Loucy (cell line): Measurements from ENCODE around the gene CLEC16A.

ENCODE experiments used
- H2AFZ ChIP-seq: fragments of 200-600 bp; sonication (generic); 2 replicates; pipeline ENCODE4 v1.6.0; 2016; ENCODE audit warnings: antibody characterized with exemption, mild to moderate bottlenecking, low read length, moderate library complexity
- H3F3A ChIP-seq: fragments of 200-600 bp; 2 replicates; pipeline ENCODE4 v1.6.0; 2016; ENCODE audit warnings: antibody characterized with exemption, low read depth, mild to moderate bottlenecking
- H3K27me3 ChIP-seq: fragments of 200-600 bp; sonication (generic); 2 replicates; pipeline ENCODE4 v1.6.1; 2014; ENCODE audit warnings: low read length, mild to moderate bottlenecking; ENCODE audit not compliant: insufficient read depth, poor library complexity, severe bottlenecking
- H3K36me3 ChIP-seq: fragments of 200-600 bp; sonication (generic); 2 replicates; pipeline ENCODE4 v1.6.1; 2016; ENCODE audit warnings: low read length; ENCODE audit not compliant: insufficient read depth
- H3K4me1 ChIP-seq: fragments of 200-600 bp; sonication (generic); 2 replicates; pipeline ENCODE4 v1.5.1; 2014; ENCODE audit warnings: low read length, mild to moderate bottlenecking; ENCODE audit not compliant: insufficient read depth, poor library complexity, severe bottlenecking
- H3K4me2 ChIP-seq: fragments of 200-600 bp; sonication (generic); 2 replicates; pipeline ENCODE4 v1.6.0; 2014; ENCODE audit warnings: antibody characterized with exemption, low read length, low read depth, mild to moderate bottlenecking; ENCODE audit not compliant: poor library complexity, severe bottlenecking
- H3K4me3 ChIP-seq: fragments of 200-600 bp; sonication (generic); 2 replicates; pipeline ENCODE4 v1.5.1; 2014; ENCODE audit warnings: low read length, mild to moderate bottlenecking, mixed read lengths; ENCODE audit not compliant: poor library complexity, severe bottlenecking
- H3K79me2 ChIP-seq: fragments of 200-600 bp; sonication (generic); 2 replicates; pipeline ENCODE4 v1.6.1; 2014; ENCODE audit warnings: low read length; ENCODE audit not compliant: insufficient read depth
- H3K9ac ChIP-seq: fragments of 200-600 bp; sonication (generic); 2 replicates; pipeline ENCODE4 v1.6.0; 2014; ENCODE audit warnings: mild to moderate bottlenecking, low read depth, low read length, moderate library complexity; ENCODE audit not compliant: poor library complexity, severe bottlenecking
- H3K9me2 ChIP-seq: fragments of 200-600 bp; sonication (generic); replicated peaks from 2 replicates; pipeline ENCODE4 v1.6.1; 2016; ENCODE audit warnings: low read depth, low read length, mixed read lengths
- H3K9me3 ChIP-seq: fragments of 200-600 bp; sonication (generic); 2 replicates; pipeline ENCODE4 v1.6.1; 2014; ENCODE audit warnings: mild to moderate bottlenecking, antibody characterized with exemption, low read length, low read depth; ENCODE audit not compliant: insufficient read depth
- H4K20me1 ChIP-seq: fragments of 200-600 bp; sonication (generic); 2 replicates; pipeline ENCODE4 v1.6.0; 2014; ENCODE audit warnings: antibody characterized with exemption, low read length, mild to moderate bottlenecking; ENCODE audit not compliant: insufficient read depth, poor library complexity, severe bottlenecking
- CTCF ChIP-seq: fragments of 200-600 bp; sonication (generic); conservative IDR thresholded peaks from 2 replicates; pipeline ENCODE4 v1.5.1; 2014; ENCODE audit warnings: mild to moderate bottlenecking, antibody characterized with exemption, low read length
- EZH2phosphoT487 ChIP-seq: fragments of 200-600 bp; IDR thresholded peaks from 2 replicates; pipeline ENCODE4 v1.6.1; 2018; ENCODE audit warnings: antibody characterized with exemption, mild to moderate bottlenecking, moderate library complexity, borderline replicate concordance

Gene CLEC16A

GRCh38 chr16:11133344-11133943 lies 189.1 kb downstream of the CLEC16A start:
- Histone ChIP-seq H3K9me3 (no peaks in the 10 kb centered on the region), H2AFZ (no peak overlapping the region), H3K79me2 (no peaks in the 10 kb centered on the region), H3K9me2 (no peaks in the 10 kb centered on the region), H4K20me1 (no peaks in the 10 kb centered on the region), H3K9ac (no peak overlapping the region), H3K27me3 (no peaks in the 10 kb centered on the region), H3K4me2 (no peak overlapping the region), H3K4me1 (no peaks in the 10 kb centered on the region), H3K36me3 (peaks cover 5% of the 10 kb centered on the region; the same call in 1 of the 2 replicates), H3F3A (no peaks in the 10 kb centered on the region), H3K4me3 (no peak overlapping the region)
- TF ChIP-seq EZH2phosphoT487 (no peak), CTCF (no peak)

GRCh38 chr16:11134722-11135463 lies 190.5 kb downstream of the CLEC16A start:
- Histone ChIP-seq H3K4me2 (no peak overlapping the region), H3K9me2 (no peaks in the 10 kb centered on the region), H3F3A (no peaks in the 10 kb centered on the region), H3K27me3 (no peaks in the 10 kb centered on the region), H3K9me3 (no peaks in the 10 kb centered on the region), H3K79me2 (no peaks in the 10 kb centered on the region), H3K4me3 (no peak overlapping the region), H3K4me1 (peaks cover 7% of the 10 kb centered on the region), H3K36me3 (peaks cover 5% of the 10 kb centered on the region; the same call in 1 of the 2 replicates), H4K20me1 (no peaks in the 10 kb centered on the region), H3K9ac (no peak overlapping the region), H2AFZ (no peak overlapping the region)
- TF ChIP-seq EZH2phosphoT487 = no peak
- TF ChIP-seq CTCF = no peak

GRCh38 chr16:11135464-11135973 lies 191.2 kb downstream of the CLEC16A start:
- H3K9ac ChIP-seq = no peak overlapping the region
- no peak overlapping the region for H2AFZ ChIP-seq
- no peaks in the 10 kb centered on the region for H4K20me1 ChIP-seq
- no peaks in the 10 kb centered on the region for H3F3A ChIP-seq
- no peak for TF ChIP-seq CTCF
- TF ChIP-seq EZH2phosphoT487 = no peak
- no peak overlapping the region for H3K4me3 ChIP-seq
- H3K4me2 ChIP-seq = no peak overlapping the region
- no peaks in the 10 kb centered on the region for H3K27me3 ChIP-seq
- H3K9me3 ChIP-seq = no peaks in the 10 kb centered on the region
- H3K4me1 ChIP-seq = peaks cover 13% of the 10 kb centered on the region
- no peaks in the 10 kb centered on the region for H3K9me2 ChIP-seq
- no peaks in the 10 kb centered on the region for H3K79me2 ChIP-seq
- peaks cover 5% of the 10 kb centered on the region; the same call in 1 of the 2 replicates for H3K36me3 ChIP-seq
